Right lobe of liver (tissue), 6 donors: ENCODE data around the gene SFRP4. TPM values are rescaled to one million over a fixed set of nuclear protein-coding genes. Genes with fewer than 3 reads are reported as not detected.

Experiments
- ATAC-seq, 4 donors: fragments of 200-7000 bp; cut with Tn5 transposase; one replicate each; pipeline ENCODE4 v1.9.1; 2020; ENCODE audit warnings: mild to moderate bottlenecking in 4 of 4, moderate library complexity in 4 of 4
- DNase-seq, 3 donors: peaks; one replicate each; pipeline ENCODE4 v3.0.0-alpha.2; 2020
- H3K27ac ChIP-seq, 3 donors: fragments of 200-600 bp; one replicate each; pipeline ENCODE4 v1.8.0; 2022
- H3K27me3 ChIP-seq, 2 donors: fragments of 200-600 bp; one replicate each; pipeline ENCODE4 v1.8.0; 2022
- H3K36me3 ChIP-seq, 4 donors: fragments of 200-600 bp; sonication (generic) in 1 of 4; one replicate each; pipeline versions ENCODE4 v1.5.1 to v1.8.0; 2017 to 2022; ENCODE audit warnings: control low read depth in 1 of 4
- H3K4me1 ChIP-seq, 4 donors: fragments of 200-600 bp; sonication (generic) in 1 of 4; one replicate each; pipeline versions ENCODE4 v1.5.1 to v1.8.0; 2017 to 2022; ENCODE audit warnings: control low read depth in 1 of 4
- H3K4me3 ChIP-seq, 3 donors: fragments of 200-600 bp; one replicate each; pipeline ENCODE4 v1.8.0; 2022
- H3K9me3 ChIP-seq, 4 donors: fragments of 200-600 bp; sonication (generic) in 1 of 4; one replicate each; pipeline versions ENCODE4 v1.5.1 to v1.8.0; 2017 to 2022; ENCODE audit warnings: control low read depth in 1 of 4
- POLR2A ChIP-seq: fragments of 450-650 bp; IDR thresholded peaks from one replicate; pipeline ENCODE4 v1.6.1; 2017; ENCODE audit warnings: antibody characterized with exemption, mild to moderate bottlenecking
- WGBS: methylation state at CpG from one replicate; pipeline ENCODE4 v1.1.6; 2018; ENCODE audit warnings: low coverage, low lambda C conversion rate; ENCODE audit not compliant: insufficient coverage; ENCODE audit errors: missing lambda C conversion rate; 5-methylcytosine and 5-hydroxymethylcytosine counted together
- intact Hi-C, 2 donors: fragments of 100-400 bp; cut with DNase I; formaldehyde crosslinking; loops; one replicate each; pipeline versions ENCODE4 v1.11.2 to v1.14.1; 2022
- total RNA-seq, 6 experiments: library from RNA; depleted of rRNA in 2 of 6; stranded (reverse); fragments of >200 nt in 2 of 6; fragmentation: NEBNext Ultra II Directional in 3 of 6; extraction: Animal tissue kit (Norgen Biotek cat#: 25700) in 3 of 6; gene quantifications; one replicate each; pipeline versions ENCODE4 v1.1.0 to v1.2.4, GENCODE V29; 2016 to 2023
- TF ChIP-seq, protein P1 (sequence below), 4 donors: fragments of 200-600 bp in 3 of 4; fragments of 450-650 bp in 1 of 4; IDR thresholded peaks; one replicate each; pipeline versions ENCODE4 v1.5.1 to v1.8.0; 2016 to 2022; ENCODE audit warnings: antibody characterized with exemption in 4 of 4, mild to moderate bottlenecking in 2 of 4
- donor health status: DM: no; HTN: yes; CAD: no.
- donor health status: DM: no; HTN: no; CAD: no.
- donor health status: DM: no; HTN: no; CAD: no.
- donor health status: DM: no; HTN: yes; CAD: no.
- donor health status: DM: no; HTN: yes; CAD: no.

SFRP4 gene
- total RNA-seq, 6 experiments from 2014 or later, result 0.15 to 0.46 (median 0.37) TPM; not detected in 1

DNA sequence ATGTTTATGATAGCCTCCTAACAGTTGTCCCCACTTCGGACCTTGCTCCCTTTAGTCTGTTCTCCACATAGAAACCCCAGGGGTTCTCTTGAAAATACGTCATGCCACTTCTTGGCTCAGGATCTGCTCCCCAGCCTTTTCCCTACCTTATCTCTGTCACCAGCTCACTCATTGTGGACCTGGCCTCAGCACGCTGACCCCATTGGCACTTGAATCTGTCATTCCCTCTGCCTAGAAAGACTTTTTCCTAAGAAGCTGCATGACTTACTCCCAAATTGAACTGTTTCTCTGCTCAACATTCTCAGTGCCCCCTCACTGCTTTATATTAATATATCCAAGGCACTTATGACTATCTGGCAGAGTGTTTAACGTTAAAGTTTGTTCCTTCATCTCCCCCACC is 12.3 kb upstream of the SFRP4 start:
- intact Hi-C loops, result no loop called here
- Histone ChIP-seq H3K27ac (no peak overlapping the region), H3K36me3 (no peaks in the 10 kb centered on the region), H3K4me3 (no peak overlapping the region), H3K27me3 (no peaks in the 10 kb centered on the region), H3K9me3 (no peaks in the 10 kb centered on the region), H3K4me1 (no peaks in the 10 kb centered on the region)
- no peak for TF ChIP-seq POLR2A
- TF ChIP-seq, protein P1, sequence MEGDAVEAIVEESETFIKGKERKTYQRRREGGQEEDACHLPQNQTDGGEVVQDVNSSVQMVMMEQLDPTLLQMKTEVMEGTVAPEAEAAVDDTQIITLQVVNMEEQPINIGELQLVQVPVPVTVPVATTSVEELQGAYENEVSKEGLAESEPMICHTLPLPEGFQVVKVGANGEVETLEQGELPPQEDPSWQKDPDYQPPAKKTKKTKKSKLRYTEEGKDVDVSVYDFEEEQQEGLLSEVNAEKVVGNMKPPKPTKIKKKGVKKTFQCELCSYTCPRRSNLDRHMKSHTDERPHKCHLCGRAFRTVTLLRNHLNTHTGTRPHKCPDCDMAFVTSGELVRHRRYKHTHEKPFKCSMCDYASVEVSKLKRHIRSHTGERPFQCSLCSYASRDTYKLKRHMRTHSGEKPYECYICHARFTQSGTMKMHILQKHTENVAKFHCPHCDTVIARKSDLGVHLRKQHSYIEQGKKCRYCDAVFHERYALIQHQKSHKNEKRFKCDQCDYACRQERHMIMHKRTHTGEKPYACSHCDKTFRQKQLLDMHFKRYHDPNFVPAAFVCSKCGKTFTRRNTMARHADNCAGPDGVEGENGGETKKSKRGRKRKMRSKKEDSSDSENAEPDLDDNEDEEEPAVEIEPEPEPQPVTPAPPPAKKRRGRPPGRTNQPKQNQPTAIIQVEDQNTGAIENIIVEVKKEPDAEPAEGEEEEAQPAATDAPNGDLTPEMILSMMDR (IDR thresholded peaks at IDR 0.05), result no peak
- no peak for ATAC-seq
- 72% methylated on average over 4 of the region's 4 CpGs for WGBS
- DNase-seq, result no peak

DNA sequence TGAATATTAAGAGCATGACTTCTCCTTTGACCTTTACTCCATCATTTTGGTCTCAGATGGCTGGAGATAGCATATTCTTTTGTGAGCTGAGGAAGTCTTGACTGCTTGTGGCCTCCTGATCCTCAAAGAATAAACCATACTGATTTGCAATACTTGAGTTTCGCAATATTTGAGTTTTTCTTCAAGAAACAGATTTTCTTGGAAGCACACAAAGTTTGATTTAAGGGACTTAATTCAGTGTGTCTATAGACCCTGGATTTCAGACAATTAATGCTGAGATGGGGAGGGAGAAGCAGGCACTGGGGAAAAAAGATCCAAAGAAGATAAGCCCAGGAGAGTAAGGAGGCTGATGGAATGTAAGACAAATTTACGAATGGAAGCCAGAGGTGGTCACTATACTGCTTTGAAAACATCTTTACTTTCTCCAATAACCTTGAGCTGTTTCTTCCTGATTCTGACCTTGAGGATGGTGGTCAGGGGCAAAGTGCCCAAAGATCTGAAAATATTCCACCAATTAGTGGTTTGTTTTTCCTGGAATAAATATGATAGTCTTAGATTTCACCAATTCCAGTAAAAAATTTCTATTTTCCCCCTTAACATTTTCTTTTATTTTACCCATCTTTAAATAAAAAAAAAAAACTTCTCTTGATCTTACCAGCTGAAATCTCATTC is 11.3 kb upstream of the SFRP4 start:
- no peaks in the 10 kb centered on the region for H3K4me1 ChIP-seq
- no peak overlapping the region for H3K27ac ChIP-seq
- TF ChIP-seq, protein P1 (IDR thresholded peaks at IDR 0.05), result no peak
- TF ChIP-seq POLR2A, result no peak
- intact Hi-C loops, result no loop called here
- no peaks in the 10 kb centered on the region for H3K36me3 ChIP-seq
- DNase-seq (no peak), ATAC-seq (no peak)
- H3K27me3 ChIP-seq, result no peaks in the 10 kb centered on the region
- H3K9me3 ChIP-seq, result no peaks in the 10 kb centered on the region
- WGBS, result 77% methylated on average over 2 of the region's 2 CpGs
- H3K4me3 ChIP-seq, result no peak overlapping the region

DNA sequence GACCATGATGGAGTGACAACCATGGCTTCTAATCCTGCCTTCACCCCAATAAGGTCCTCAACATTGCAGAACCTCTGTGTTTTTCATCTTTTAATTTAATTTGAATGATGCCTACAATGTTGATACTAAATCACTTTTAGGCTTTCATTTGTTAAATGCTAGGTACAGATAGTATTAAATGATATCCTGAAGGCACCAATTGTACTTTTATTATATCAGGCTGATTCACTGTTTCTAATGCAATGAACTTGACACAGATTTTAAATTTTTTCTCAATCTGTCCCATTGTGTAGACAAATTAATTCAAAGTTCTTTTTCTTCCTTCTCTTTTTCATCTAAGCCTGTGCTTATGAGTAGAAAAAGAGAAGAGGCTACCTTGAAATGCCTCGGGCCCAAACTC is 9.0 kb upstream of the SFRP4 start:
- Histone ChIP-seq H3K27ac (no peak overlapping the region), H3K4me3 (no peak overlapping the region), H3K27me3 (no peaks in the 10 kb centered on the region), H3K4me1 (peaks cover 0 to 12% (median 5%) of the 10 kb centered on the region in 4 donors), H3K9me3 (no peaks in the 10 kb centered on the region), H3K36me3 (no peaks in the 10 kb centered on the region)
- ATAC-seq, result no peak
- WGBS, result 80% methylated on average over 1 of the region's 1 CpG
- TF ChIP-seq, protein P1 (IDR thresholded peaks at IDR 0.05), result no peak
- TF ChIP-seq POLR2A, result no peak
- no peak for DNase-seq
- intact Hi-C loops, result no loop called here

DNA sequence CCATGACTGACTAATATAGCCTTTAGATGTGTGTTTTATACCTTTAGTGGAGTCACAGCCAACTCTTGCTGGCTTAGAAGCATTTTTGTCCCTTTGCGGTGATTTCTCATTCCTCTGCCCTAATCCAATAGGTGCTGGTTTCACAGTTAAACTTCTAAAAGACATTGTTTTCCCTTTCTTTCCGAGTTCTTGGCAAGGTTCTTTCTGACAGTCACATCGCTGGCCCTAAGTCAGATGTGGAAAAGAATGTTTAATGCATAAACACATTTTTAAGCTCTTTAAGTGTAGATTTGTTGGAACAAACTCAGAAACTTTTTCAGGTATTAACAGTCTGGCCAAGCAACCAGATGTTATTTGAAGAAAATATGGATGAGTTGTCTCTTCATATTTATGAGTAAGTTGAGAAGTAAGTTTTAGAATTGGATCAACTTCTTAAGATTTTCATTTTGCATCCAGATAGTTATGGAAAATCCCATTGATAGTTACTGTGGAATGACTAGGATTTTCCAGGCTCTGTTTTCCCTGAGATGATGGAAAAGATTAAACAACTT is 7.9 kb upstream of the SFRP4 start:
- no peak for DNase-seq
- Histone ChIP-seq H3K27me3 (no peaks in the 10 kb centered on the region), H3K27ac (no peak overlapping the region), H3K4me1 (peaks cover 0 to 12% (median 5%) of the 10 kb centered on the region in 4 donors), H3K4me3 (no peak overlapping the region), H3K9me3 (no peaks in the 10 kb centered on the region), H3K36me3 (no peaks in the 10 kb centered on the region)
- WGBS, result 77% methylated on average over 3 of the region's 3 CpGs
- intact Hi-C loops, result no loop called here
- TF ChIP-seq, protein P1 (IDR thresholded peaks at IDR 0.05), result no peak
- TF ChIP-seq POLR2A, result no peak
- no peak for ATAC-seq
